ENCODE data around the gene DLG1. TPM values are rescaled to one million over a fixed set of nuclear protein-coding genes. Genes with fewer than 3 reads are reported as not detected.

DLG1 gene
- total RNA-seq, 1 experiment from 2014 or later, result 89.8 TPM

GRCh38 chr3:197025736-197026480 lies 272.5 kb downstream of the DLG1 start:
- ATAC-seq (no peak), DNase-seq (ENCODE audit: low read depth, low spot score) (no peak)
- H3K27me3 ChIP-seq (ENCODE audit: insufficient read depth, low read length), result no peaks in the 10 kb centered on the region
- TF ChIP-seq FOSL1 (IDR thresholded peaks at IDR 0.05; ENCODE audit: low read depth) (no peak), EZH2 (IDR thresholded peaks at IDR 0.05) (no peak), SP1 (IDR thresholded peaks at IDR 0.05; ENCODE audit: low read depth) (no peak), RAD21 (IDR thresholded peaks at IDR 0.05; ENCODE audit: low read depth) (no peak), ZFX (IDR thresholded peaks at IDR 0.05) (no peak), ZBTB33 (IDR thresholded peaks at IDR 0.05; ENCODE audit: extremely low read depth, insufficient replicate concordance, low read length) (no peak), TCF7L2 (IDR thresholded peaks at IDR 0.05; ENCODE audit: borderline replicate concordance, extremely low read depth, insufficient read depth, insufficient read length) (no peak), JUND (IDR thresholded peaks at IDR 0.05) (no peak), ELF1 (IDR thresholded peaks at IDR 0.05; ENCODE audit: borderline replicate concordance, low read depth) (no peak), EGR1 (IDR thresholded peaks at IDR 0.05; ENCODE audit: low read depth) (no peak)
- no peaks in the 10 kb centered on the region for H4K20me1 ChIP-seq (ENCODE audit: insufficient read depth)
- no peak overlapping the region for H3K4me2 ChIP-seq (ENCODE audit: low read length)
- H3K79me2 ChIP-seq (ENCODE audit: insufficient read depth, low read length), result peaks cover 26% of the 10 kb centered on the region
- no peak overlapping the region for H3K27ac ChIP-seq (ENCODE audit: low read depth, low read length)
- RAD21 ChIA-PET (ENCODE audit: low non-redundant PET in 1 of 2, low total read pairs in 2 of 2, uncharacterized antibody in 2 of 2, unreplicated experiment in 2 of 2), result no interaction called here
- no peaks in the 10 kb centered on the region for H3K9me3 ChIP-seq (ENCODE audit: control insufficient read depth in 1 of 2, insufficient read depth in 1 of 2, low read depth in 1 of 2, low read length in 2 of 2)
- intact Hi-C loops (cut with micrococcal nuclease), result no loop called here
- POLR2A ChIA-PET, result no interaction called here
- H3K4me3 ChIP-seq (replicated peaks in 1 of 2; ENCODE audit: low read depth in 1 of 2, low read length in 2 of 2), result no peak overlapping the region
- no TSS peak for BruUV-seq (replicated peaks)
- peaks cover 12 to 26% of the 10 kb centered on the region in 2 experiments for H3K4me1 ChIP-seq (ENCODE audit: control insufficient read depth in 1 of 2, insufficient read depth in 2 of 2, low read length in 2 of 2)
- CTCF ChIA-PET, result no interaction called here
- H2AFZ ChIP-seq (ENCODE audit: low read depth, low read length, poor library complexity, severe bottlenecking), result no peak overlapping the region
- no peaks in the 10 kb centered on the region for H3K9me2 ChIP-seq (ENCODE audit: insufficient read depth)
- H3K36me3 ChIP-seq (ENCODE audit: control insufficient read depth in 1 of 2, insufficient read depth in 2 of 2, low read length in 2 of 2), result peaks cover 2 to 7% of the 10 kb centered on the region in 2 experiments; a peak in 3 of 4 replicates
- H3K9ac ChIP-seq (ENCODE audit: low read length), result no peak overlapping the region

All from HCT116 (cell line).